D721Med (cell line): ENCODE results near the gene IFNLR1.

Experiments
- DNase-seq: peaks from one replicate; pipeline ENCODE4 v3.0.0; 2011; ENCODE audit warnings: low spot score; ENCODE audit not compliant: insufficient read length
- FAIRE-seq: peaks from 2 replicates; lab custom pipeline; 2011; peaks lifted over from hg19 to GRCh38; lab: Jason Lieb, UNC
- TF ChIP-seq, protein P1 (sequence below): IDR thresholded peaks from 2 replicates; pipeline ENCODE4 v1.5.1; 2012; ENCODE audit warnings: mild to moderate bottlenecking, control low read depth; ENCODE audit not compliant: insufficient read depth; ENCODE audit errors: missing control alignments

IFNLR1 gene

DNA sequence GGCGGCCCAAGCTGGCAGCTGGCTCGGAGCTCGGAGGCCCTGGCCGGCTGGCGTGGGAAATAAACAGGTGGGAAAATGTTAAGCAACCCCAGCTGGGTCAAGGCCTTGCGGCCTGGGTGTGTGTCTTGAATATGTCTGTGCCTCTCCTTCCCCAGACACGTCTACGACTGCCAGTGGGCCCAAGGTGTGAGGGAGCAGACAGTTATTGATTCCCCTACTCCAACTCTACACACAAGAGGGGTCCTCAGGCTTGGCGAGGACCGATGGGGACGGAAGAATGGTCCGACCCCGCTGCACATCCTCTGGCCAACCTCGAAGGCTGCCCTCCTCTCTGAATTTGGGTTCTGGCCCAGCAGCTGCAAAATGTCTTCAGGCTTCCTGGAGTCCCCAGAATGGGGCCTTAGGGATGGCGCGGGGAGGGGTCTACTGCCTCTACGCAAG, 46.3 kb downstream of the IFNLR1 start:
- DNase-seq (no peak), FAIRE-seq (no peak)
- TF ChIP-seq, protein P1, sequence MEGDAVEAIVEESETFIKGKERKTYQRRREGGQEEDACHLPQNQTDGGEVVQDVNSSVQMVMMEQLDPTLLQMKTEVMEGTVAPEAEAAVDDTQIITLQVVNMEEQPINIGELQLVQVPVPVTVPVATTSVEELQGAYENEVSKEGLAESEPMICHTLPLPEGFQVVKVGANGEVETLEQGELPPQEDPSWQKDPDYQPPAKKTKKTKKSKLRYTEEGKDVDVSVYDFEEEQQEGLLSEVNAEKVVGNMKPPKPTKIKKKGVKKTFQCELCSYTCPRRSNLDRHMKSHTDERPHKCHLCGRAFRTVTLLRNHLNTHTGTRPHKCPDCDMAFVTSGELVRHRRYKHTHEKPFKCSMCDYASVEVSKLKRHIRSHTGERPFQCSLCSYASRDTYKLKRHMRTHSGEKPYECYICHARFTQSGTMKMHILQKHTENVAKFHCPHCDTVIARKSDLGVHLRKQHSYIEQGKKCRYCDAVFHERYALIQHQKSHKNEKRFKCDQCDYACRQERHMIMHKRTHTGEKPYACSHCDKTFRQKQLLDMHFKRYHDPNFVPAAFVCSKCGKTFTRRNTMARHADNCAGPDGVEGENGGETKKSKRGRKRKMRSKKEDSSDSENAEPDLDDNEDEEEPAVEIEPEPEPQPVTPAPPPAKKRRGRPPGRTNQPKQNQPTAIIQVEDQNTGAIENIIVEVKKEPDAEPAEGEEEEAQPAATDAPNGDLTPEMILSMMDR = no peak

DNA sequence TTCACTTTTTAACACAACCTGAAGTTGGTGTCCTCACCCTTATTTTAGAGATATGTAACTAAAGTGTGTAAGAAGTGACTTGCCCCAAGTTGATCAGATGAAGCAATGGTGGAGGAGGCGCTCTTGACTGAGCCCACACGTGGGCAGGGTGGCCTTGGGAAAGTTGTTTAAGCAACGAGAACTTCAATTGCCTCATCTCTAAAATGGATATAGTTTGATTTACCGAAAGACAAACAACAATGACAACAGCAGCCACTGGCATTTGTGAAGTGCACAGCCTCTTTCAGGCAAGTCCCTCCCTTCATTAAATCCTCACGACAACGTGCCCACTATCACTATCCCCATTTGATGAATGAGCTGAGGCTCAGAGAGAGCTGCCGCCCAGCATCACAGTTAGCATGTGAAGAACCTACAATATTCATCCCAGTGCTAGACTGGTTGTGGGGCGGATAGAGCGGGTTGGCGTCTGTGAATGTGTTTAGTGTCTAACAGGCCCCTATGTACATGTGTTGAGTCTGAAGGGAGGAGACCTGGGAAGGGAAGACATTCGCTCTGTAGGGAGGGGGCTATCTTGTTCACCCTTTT, 47.2 kb downstream of the IFNLR1 start:
- DNase-seq = no peak
- no peak for FAIRE-seq
- TF ChIP-seq, protein P1 = no peak

DNA sequence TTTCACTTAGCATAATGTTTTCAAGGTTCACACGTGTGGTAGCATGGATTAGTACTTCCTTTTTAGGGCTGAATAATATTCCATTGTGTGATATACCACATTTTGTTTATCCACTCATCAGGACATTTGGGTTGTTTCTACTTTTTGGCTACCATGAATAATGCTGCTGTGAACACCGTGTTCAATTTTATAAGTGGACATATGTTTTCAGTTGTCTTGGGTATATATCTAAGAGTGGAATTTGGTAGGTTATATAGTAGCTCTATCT, 47.9 kb downstream of the IFNLR1 start:
- FAIRE-seq (no peak), DNase-seq (no peak)
- TF ChIP-seq, protein P1 = no peak

DNA sequence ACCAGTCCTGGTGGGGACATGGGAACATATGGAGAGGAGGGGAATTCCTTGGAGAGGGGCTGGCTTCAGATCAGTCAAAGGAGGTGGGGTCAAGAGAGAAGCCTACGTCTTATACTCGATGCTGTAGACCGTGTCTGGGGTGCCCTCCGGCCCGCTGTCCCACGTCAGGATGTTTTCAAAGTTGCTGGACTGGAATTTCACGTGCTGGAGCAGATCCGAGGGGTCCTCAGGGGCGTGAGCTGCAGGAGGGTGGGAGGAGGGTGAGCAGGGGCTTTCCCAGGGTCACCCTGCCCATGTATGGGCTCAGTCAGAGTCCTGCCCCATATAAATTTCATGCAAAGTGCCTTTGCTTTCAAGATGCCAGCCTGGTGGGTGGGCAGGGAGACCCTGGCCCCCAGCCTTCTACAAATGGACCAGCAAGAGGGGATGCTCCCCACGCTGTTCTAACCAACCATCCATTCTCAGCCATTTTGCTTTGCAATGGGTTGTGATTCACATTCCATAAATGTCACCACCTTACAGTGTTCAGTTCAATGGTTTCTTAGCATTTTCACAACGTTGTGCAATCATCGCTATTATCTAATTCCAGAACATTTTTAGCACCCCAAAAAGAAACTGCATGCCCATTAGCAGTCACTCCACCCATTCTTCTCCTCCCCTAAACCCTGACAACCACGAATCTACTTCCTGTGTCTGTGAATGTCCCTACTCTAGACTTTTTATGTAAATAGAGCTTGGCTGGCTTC, 48.4 kb downstream of the IFNLR1 start:
- TF ChIP-seq, protein P1 = no peak
- DNase-seq (no peak), FAIRE-seq (no peak)

DNA sequence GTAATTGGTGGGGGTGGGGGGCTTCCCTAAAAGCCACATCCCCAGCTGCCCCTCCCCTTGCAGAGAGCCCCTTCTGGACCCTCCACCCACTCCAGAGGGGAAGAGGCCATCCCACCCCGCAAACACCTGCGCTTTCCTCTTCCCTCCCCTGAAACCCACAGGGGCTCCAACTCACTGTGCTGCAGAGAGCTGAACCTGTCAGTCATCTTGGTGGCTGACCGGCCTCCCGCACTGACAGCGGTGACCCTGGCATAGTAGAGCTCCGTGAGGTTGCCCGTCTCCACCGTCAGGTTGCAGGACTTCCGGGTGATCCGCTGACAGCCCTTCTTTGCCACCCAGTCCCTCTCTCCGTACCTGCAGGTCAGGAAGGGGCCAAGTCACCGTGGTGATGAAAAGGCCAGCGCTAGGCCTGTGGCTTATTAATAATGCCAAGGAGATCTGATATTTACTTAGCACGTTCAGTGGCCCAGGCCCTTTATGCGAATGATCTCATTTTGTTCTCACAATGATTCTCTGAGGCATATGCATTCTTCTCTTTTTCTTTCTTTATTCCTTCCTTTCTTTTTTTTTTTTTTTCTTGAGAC, 50.0 kb downstream of the IFNLR1 start:
- no peak for FAIRE-seq
- DNase-seq = no peak
- TF ChIP-seq, protein P1 = no peak

DNA sequence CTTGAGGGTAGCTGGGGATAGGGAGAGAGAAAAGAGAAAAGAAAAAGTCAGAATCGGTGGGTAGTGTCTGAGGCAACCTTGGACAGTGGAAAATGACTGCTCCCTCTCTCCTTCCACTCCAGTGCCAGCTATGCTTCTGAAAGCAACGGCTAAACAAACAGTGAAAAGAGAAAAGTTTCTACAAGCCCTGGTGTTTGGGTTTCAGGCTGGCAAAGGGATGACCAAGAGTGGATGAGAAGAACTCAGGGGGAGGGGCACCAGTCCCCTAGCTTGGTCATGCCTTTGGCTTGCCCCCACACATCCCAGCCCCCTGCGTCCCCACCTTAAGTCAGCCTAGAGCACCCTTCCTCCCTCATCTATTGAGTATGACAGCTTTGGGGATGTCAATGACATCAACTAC, 52.7 kb downstream of the IFNLR1 start:
- TF ChIP-seq, protein P1 = no peak
- FAIRE-seq (no peak), DNase-seq (no peak)

DNA sequence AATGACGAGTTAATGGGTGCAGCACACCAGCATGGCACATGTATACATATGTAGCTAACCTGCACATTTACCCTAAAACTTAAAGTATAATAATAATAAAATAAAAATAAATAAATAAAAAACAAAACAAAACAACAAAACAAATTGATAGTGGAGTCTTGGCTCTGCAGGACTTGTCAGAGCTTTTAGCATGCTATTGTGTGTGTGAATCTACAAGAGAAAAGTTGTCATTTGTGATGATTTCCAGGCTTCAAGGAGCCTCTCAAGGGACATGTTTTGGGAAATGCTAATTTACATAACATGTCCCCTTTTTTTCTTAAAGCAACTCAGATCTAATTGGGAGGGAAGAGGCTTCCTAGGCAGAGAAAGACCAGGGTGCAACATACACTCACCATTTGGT, 53.3 kb downstream of the IFNLR1 start:
- FAIRE-seq (no peak), DNase-seq (no peak)
- TF ChIP-seq, protein P1 = no peak
